Activated CD4-positive, CD25-positive, alpha-beta regulatory T cell treated with anti-CD3 and anti-CD28 coated beads, Interleukin-2, amount 50 U/mL, for 72 hours (primary cell): ENCODE data around the gene ABCA13.

Source experiments
- DNase-seq: peaks from one replicate; pipeline ENCODE4 v3.0.0; 2021

Gene ABCA13

GRCh38 chr7:48244864-48245271 lies 73.6 kb downstream of the ABCA13 start:
- no peak for DNase-seq

DNA sequence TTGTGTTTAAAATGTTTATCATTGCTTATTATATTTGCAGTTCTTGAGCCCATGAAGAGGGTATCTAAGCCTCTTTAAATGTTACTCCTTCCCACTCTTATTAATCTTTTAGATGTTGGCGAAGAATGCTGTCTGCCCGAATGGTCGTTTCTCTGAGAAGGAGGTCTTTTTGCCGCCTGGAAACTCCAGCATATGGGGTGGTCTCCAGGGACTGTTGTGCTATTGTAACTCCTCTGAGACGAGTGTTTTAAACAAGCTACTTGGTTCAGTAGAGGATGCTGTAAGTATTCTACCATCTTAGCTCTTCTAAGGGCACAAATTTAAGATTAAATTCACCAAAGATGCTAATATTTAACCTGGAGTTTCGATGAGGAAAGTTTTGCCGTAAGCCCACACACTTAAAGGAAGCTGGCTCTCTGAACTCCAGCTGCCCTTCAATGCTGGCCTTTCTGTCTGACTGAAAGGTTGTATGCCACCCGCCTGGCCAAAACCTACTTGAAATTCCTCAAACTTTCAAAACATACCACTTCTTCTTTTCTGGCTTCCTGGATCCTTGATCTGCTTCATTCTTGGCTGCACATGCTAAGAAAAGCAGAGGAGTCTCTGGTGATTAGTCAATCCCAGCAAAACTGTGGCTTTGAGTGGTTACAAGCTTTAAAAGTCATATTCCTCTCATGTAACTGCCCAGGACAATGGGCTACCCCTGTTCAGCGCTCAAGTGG lies 74.7 kb downstream of the ABCA13 start:
- no peak for DNase-seq

DNA sequence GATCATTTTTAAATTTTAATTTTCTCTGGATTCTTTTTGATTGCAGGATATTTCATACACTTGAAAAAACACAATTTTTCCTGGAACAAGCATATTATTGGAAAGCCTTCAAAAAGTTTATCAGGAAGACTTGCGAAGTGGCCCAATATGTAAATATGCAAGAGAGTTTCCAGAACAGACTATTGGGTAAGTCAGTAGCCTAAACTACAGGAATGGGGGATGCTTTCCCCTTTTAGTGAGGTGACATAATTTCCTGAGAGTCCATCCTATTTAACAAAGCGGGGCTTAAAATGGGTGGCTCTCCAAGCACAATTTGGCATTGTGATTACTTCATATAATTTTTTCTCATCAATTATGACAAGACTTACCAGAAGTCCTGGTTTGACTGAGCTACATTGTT lies 77.9 kb downstream of the ABCA13 start:
- no peak for DNase-seq

DNA sequence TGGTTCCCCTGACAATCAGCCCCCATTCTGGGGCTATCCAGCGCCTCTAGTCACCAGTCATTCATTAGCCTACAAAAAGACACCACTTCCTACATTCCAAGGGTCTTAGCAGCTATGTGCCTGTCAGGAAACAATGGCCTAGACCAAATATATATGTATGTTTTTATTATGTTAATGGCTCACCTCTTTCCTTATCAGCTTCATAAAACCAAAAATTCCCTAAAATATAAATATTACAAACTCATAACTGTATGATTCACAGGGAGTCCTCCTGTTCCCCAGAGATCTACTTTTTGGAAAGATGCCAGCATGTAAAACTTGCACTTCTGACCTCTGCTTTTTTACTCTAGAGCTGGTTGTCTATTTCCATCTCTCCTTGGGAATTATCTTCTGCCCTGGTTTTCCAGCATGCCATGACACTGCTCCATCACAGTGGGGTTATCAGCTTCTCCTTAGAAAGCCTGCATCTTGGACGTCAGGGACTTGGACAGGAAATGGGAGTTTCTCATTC lies 79.2 kb downstream of the ABCA13 start:
- no peak for DNase-seq

DNA sequence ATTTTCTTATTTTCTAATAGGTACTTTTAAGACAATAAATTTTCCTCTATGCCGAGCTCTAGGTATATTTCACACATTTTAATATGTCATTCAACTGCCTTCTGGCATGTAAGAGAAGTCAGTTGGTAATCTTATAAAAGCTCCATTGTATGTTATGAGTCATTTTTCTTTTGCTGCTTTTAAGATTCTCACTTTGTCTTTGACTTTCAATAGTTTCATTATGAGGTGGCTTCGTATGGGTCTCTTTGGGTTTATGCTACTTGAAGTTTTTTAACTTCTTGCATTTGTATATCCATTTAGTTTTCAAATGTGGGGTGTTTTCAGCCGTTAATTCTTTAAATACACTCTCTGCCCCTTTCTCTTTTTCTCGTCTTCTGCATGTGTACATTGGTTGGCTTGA lies 80.5 kb downstream of the ABCA13 start:
- DNase-seq = no peak

GRCh38 chr7:48252995-48253394 lies 81.7 kb downstream of the ABCA13 start:
- no peak for DNase-seq

- DNase-seq = no peak
Observed at GRCh38 chr7:48255046-48255445, 83.8 kb downstream of the ABCA13 start.

DNA sequence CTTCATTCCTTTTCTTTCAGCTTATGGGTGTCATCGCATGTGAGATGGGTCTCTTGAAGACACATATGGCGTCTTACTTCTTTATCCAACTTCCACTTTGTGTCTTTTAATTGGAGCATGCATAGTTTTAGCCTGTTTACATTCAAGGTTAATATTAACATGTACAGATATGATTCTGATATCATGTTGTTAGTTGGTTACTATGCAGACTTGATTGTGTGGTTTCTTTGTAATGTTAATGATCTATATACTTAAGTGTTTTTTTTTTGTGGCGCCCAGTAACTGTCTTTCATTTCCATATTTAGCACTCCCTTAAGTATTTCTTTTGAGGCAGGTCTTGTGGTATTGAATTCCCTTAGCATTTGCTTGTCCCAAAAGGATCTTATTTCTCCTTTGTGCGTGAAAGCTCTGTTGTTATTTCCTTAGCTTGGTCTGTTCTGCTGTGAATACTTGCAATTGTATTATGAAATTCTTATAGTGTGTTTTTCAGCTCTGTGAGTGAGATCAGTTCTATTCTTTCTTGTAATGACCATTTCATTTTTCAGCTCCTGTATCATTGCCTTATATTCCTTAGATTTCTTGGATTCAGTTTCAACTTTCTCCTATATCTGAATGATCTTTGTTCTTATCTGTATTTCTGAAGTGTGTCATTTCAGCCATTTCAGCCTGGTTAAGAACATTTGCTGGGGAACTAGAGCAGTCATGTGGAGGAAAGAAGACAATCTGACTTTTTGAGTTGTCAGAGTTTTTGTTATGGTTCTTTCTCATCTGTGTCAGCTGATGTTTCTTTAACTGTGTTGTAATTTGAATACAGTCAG lies 88.4 kb downstream of the ABCA13 start:
- no peak for DNase-seq

DNA sequence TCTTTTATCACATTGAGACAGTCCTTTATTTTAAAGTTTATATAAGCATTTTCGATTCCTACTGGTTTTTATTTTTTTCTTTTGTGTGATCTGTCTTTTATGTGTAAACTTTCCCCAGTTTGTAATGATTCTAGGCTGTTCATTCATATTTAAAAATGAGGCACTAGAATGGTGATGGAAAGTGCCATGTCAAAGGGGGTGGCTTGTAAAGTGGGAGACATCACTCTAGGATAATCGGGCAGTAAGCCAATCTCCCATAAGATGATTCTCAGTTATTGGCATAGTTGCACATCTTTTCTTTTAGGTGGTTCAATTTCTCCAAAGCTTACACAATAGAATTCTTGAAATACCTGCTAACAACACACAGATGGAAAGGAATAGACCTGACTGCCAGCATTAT lies 90.4 kb downstream of the ABCA13 start:
- DNase-seq = no peak

DNA sequence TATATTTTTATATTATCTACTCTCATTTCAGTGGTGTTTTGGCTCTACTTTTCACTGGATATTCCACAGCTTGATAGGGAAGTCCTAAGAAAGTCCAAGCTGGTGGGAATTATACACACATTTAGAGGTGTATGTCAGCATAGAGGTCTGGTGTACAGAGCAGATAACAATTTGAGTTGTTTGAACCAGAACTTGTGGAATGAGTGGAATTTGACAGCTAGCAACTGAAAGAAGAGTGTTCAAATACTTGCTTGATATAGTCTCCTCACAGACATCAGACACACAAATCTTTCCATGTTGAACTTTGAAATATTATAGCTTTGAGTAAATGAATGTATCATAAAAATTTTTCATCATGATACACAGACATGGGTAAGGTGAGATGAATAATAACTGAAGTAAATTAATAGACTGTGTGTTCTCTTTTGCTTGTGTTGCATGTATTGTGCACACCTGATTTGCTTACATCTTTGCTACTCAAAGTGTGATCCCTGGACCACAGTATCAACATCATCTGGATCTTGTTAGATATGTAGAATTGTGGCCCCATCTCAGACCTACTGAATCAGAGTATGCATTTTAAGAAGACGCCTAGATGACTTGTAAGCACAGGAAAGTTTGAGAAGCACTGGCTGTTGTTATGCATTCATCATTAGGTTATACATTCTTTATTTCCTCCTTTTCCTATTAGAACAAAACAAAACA lies 91.5 kb downstream of the ABCA13 start:
- DNase-seq = no peak

GRCh38 chr7:48263311-48263650 lies 92.0 kb downstream of the ABCA13 start:
- DNase-seq = no peak

DNA sequence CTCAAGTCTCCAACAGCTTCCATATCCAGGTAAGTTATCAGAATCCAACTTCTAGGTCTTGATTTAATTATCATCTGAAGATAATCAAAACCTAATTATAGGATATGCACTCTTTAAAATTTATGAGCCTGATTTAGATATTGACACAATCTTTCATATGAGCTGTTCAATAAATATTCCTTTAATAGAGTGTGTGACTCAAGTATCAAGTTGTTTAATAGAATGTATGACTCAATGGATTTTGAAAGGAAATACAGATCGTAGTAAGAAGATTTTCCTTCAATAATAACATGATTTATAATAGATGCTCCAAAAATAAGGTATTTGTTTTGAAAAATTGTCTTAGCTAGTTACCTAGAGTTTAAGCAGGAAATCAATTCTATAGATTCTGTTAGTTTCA lies 97.8 kb downstream of the ABCA13 start:
- DNase-seq = no peak

DNA sequence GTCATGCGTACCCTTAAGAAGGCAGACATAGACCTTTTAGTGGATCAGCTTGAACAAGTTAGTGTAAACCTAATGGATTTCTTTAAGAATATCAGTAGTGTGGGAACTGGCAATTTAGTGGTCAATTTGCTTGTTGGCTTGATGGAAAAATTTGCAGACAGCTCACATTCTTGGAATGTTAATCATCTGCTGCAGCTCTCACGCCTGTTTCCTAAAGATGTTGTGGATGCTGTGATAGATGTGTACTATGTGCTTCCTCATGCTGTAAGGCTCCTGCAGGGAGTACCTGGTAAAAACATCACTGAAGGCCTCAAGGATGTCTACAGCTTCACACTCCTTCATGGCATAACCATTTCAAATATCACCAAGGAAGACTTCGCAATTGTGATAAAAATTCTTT lies 103.4 kb downstream of the ABCA13 start:
- DNase-seq = no peak

DNA sequence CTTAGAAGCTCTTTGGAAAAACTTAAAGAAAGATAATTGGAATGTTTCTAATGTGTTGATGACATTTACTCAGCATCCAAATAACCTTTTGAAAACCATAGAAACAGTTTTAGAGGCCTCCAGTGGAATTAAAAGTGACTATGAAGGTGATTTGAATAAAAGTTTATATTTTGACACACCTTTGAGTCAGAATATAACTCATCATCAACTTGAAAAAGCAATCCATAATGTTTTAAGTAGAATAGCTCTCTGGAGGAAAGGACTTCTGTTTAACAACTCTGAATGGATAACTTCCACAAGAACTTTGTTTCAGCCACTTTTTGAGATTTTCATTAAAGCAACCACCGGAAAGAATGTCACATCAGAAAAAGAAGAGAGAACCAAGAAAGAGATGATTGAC lies 108.2 kb downstream of the ABCA13 start:
- DNase-seq = no peak

DNA sequence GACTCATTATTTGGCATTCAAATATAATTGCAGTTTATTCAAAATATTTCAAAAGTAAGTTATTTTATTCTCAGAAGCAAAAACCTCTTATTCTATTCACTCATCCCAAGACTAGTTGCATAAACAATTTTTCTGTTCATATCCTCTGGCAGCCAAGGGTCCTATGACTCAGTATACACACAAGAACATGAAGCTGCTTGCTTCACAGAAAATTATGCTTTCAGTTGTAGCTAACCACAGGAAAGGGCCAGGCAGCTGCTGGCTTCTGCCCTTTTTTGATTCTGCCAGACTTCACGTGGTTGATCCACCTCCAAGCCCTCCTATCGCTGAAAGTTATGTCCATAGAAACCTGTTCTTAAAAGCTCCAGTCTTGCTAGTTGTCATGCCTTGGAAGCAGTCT lies 108.8 kb downstream of the ABCA13 start:
- no peak for DNase-seq

DNA sequence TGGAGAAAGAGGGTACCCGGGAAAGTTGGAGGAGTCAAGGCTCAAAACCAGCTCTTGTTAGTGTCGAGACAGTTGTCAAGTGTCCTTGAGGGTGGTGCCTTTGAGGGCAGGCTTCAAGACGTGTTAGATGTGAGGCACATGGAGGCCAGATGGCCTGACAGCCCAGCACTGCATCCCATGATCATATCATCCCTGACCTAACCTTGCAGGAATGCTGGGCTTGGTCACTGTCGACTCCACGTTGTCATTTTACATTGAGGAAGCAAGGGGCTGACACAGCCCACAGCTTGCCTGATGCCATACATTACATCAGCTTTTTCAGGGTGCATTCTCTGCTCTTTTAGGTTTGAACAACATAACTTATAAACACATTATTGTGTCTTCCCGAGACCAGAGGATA lies 114.1 kb downstream of the ABCA13 start:
- DNase-seq = no peak

GRCh38 chr7:48286836-48287235 lies 115.6 kb downstream of the ABCA13 start:
- no peak for DNase-seq

DNA sequence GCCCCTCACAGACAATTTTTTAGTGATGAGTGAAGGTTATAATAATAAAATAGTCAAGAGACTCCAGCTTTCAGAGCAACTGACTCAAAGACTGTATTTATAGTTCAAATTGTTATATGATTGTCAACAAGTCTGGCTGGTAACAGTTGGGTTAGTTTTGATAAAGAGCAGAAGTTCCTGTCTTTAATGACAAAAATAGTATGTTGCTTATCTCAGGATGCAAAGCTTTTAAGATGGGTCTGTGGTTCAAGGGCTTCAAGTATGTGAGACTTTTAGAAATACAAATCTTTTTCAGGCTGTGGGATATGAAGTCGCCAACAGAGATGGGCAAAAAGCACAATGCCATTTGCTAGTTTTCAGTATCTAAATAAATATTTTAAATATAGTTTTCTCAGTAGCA lies 118.4 kb downstream of the ABCA13 start:
- no peak for DNase-seq

DNA sequence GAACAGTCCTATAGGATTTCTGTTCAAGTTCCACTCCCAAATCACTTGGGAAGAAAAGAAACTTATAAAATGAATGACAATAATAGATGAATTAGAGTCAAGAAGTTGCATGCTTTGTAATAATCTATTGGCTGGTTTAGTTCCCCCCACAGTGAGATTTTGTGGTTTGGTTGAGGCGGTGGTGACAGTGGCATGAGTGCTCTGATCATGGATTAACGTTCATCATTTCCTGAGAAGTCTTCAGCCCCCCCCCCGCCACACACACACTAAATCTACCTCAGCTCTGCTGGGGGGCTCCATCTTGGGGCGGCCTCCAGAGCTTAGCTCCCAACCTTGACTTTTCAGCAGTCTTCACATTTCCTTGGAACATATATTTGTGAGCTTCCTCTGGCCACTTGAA lies 121.7 kb downstream of the ABCA13 start:
- no peak for DNase-seq

DNA sequence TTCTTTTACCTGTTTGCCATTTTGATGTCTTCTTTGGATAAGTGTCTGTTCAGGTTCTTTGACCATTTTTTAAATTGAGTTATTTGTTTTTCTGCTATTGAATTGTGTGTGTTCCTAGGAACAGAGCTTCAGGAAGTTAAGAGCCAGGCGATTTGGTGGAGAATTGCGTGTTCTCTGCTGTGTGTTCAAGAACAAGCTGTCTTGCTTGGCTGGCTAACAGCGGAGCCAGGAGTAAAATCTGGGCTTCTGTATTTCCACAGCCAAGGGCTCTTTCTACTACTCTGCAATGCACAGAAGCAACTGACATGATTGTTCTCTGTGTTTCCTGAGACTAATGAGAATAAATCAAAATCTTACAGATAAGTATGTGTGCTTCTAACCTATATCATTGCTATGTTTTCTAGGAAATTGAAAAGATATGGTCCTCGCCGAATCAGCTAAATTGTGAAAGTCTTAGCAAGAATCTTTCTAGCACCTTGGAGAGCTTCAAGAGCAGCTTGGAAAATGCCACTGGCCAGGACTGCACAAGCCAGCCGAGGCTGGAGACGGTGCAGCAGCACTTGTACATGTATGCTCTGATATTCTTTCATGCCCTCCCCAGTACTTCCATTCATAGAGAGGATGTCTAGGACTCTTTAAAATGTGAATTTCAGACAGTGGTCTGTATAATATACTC lies 124.2 kb downstream of the ABCA13 start:
- no peak for DNase-seq

DNA sequence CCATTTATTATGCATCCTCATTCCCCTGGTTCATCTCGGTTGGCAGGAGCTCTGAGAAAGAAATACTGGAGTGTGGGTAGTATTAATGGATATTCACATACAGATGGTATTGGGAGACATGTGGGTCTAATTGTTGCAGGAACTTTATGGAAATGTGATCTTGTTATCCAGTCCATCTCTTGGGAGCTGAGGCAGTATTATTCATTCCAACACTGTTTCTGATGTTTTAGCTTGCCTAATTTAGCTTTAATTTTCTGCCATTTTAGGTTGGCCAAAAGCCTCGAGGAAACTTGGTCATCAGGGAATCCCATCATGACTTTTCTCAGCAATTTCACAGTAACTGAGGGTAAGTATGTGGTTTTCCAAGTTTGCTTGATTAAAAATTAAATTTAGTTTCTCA lies 125.7 kb downstream of the ABCA13 start:
- no peak for DNase-seq

- no peak for DNase-seq
Observed at GRCh38 chr7:48298779-48299178, 127.5 kb downstream of the ABCA13 start.

GRCh38 chr7:48299580-48300169 lies 128.4 kb downstream of the ABCA13 start:
- no peak for DNase-seq
